A549 (cell line): Measurements from ENCODE around the gene GGCX. TPM values are rescaled to one million over a fixed set of nuclear protein-coding genes. Genes with fewer than 3 reads are reported as not detected.
A peak's percentile ranks its signal among the peaks of the same experiment; 100 is the strongest.

ENCODE experiments used
- ATAC-seq, 2 experiments: fragments of 200-7000 bp in 1 of 2; fragments of >200 bp in 1 of 2; cut with Nextera tagmentation in 1 of 2; cut with Tn5 transposase in 1 of 2; 3 replicates each; pipeline versions ENCODE4 v1.8.0 to v1.9.1; 2018 to 2020; ENCODE audit warnings: mild to moderate bottlenecking in 1 of 2, moderate library complexity in 1 of 2
- CTCF ChIA-PET: fragments of 300-600 bp; sonication (Branson Sonifier 250); formaldehyde crosslinking; extraction: SDS; loops from one replicate; lab custom pipeline; 2021; ENCODE audit warnings: antibody characterized with exemption, inconsistent platforms; lab: Yijun Ruan, JAX
- POLR2A ChIA-PET: fragments of 350-600 bp; formaldehyde crosslinking; extraction: SDS; loops from one replicate; lab custom pipeline; 2021; ENCODE audit warnings: antibody characterized with exemption, inconsistent platforms; lab: Yijun Ruan, JAX
- DNase-seq, 2 experiments: peaks; one replicate each; pipeline versions ENCODE4 v3.0.0 to v3.0.0-alpha.2; 2011 to 2016; ENCODE audit warnings: low read depth in 1 of 2, low spot score in 1 of 2
- FAIRE-seq: peaks from 2 replicates; lab custom pipeline; 2011; peaks lifted over from hg19 to GRCh38; lab: Jason Lieb, UNC
- H3K27ac ChIP-seq, 2 experiments: fragments of >200 bp; sonication (Bioruptor Twin); formaldehyde crosslinking; 3 replicates each; pipeline ENCODE4 v1.5.1; 2016 to 2017
- H3K4me1 ChIP-seq: fragments of >200 bp; sonication (Bioruptor Twin); formaldehyde crosslinking; 3 replicates; pipeline ENCODE4 v1.6.1; 2016
- H3K4me2 ChIP-seq: fragments of >200 bp; sonication (Bioruptor Twin); formaldehyde crosslinking; 3 replicates; pipeline ENCODE4 v1.6.1; 2016
- H3K4me3 ChIP-seq: fragments of >200 bp; sonication (Bioruptor Twin); formaldehyde crosslinking; 3 replicates; pipeline ENCODE4 v1.5.1; 2016
- H3K9me3 ChIP-seq: fragments of >200 bp; sonication (Bioruptor Twin); formaldehyde crosslinking; 3 replicates; pipeline ENCODE4 v1.6.1; 2016
- CBX2 ChIP-seq: fragments of 200-600 bp; sonication (generic); IDR thresholded peaks from 2 replicates; pipeline ENCODE4 v1.6.1; 2016; ENCODE audit warnings: low read depth, mild to moderate bottlenecking, borderline replicate concordance
- EHF ChIP-seq: fragments of 250-450 bp; sonication (Bioruptor Pico); IDR thresholded peaks from 2 replicates; pipeline ENCODE4 v1.5.0; 2020; ENCODE audit warnings: mild to moderate bottlenecking
- ELK1 ChIP-seq: fragments of 150-350 bp; IDR thresholded peaks from 2 replicates; pipeline ENCODE4 v1.6.1; 2014; ENCODE audit warnings: low read depth, mild to moderate bottlenecking, low read length
- ESRRA ChIP-seq: fragments of 150-350 bp; IDR thresholded peaks from 2 replicates; pipeline ENCODE4 v1.6.1; 2014; ENCODE audit warnings: mild to moderate bottlenecking, low read length, borderline replicate concordance
- FOSL2 ChIP-seq, 2 experiments: fragments of 450-650 bp in 1 of 2; fragments of >200 bp in 1 of 2; sonication (Bioruptor Twin) in 1 of 2; formaldehyde crosslinking; IDR thresholded peaks; 2 replicates each; pipeline versions ENCODE4 v1.5.0 to v1.6.1; 2016 to 2020; ENCODE audit warnings: mild to moderate bottlenecking in 1 of 2, moderate library complexity in 1 of 2
- GATA3 ChIP-seq: IDR thresholded peaks from 2 replicates; pipeline ENCODE4 v1.6.1; 2012; ENCODE audit warnings: borderline replicate concordance
- HMGXB4 ChIP-seq: fragments of 250-450 bp; sonication (Bioruptor Pico); IDR thresholded peaks from 2 replicates; pipeline ENCODE4 v1.5.0; 2021; ENCODE audit warnings: mild to moderate bottlenecking, moderate library complexity, borderline replicate concordance
- HOXA7 ChIP-seq: fragments of 250-450 bp; sonication (Bioruptor Pico); IDR thresholded peaks from 2 replicates; pipeline ENCODE4 v1.5.0; 2020; ENCODE audit warnings: mild to moderate bottlenecking, moderate library complexity
- JUNB ChIP-seq: fragments of >200 bp; sonication (Bioruptor Twin); formaldehyde crosslinking; IDR thresholded peaks from 2 replicates; pipeline ENCODE4 v1.6.1; 2016
- MAFK ChIP-seq: fragments of 450-650 bp; IDR thresholded peaks from 2 replicates; pipeline ENCODE4 v1.6.1; 2014; ENCODE audit not compliant: partially characterized antibody
- MAX ChIP-seq: IDR thresholded peaks from 2 replicates; pipeline ENCODE4 v1.6.1; 2012
- RCOR1 ChIP-seq: fragments of 150-350 bp; IDR thresholded peaks from 2 replicates; pipeline ENCODE4 v1.6.1; 2014; ENCODE audit warnings: antibody characterized with exemption, low read length, low read depth
- REST ChIP-seq: fragments of 200-600 bp; sonication (generic); IDR thresholded peaks from 2 replicates; pipeline ENCODE4 v1.6.1; 2016; ENCODE audit warnings: antibody characterized with exemption, mild to moderate bottlenecking, moderate library complexity
- SREBF2 ChIP-seq: fragments of 450-650 bp; IDR thresholded peaks from 2 replicates; pipeline ENCODE4 v1.6.1; 2014; ENCODE audit warnings: mild to moderate bottlenecking, moderate library complexity
- ZNF302 ChIP-seq: fragments of 250-450 bp; sonication (Bioruptor Pico); IDR thresholded peaks from 2 replicates; pipeline ENCODE4 v1.9.0; 2021; ENCODE audit warnings: inconsistent platforms, mild to moderate bottlenecking, moderate library complexity
- WGBS: methylation state at CpG from one replicate; pipeline ENCODE4 v1.1.6; 2017; ENCODE audit errors: missing lambda C conversion rate; 5-methylcytosine and 5-hydroxymethylcytosine counted together
- polyA plus RNA-seq, 4 experiments: library from polyadenylated mRNA; depleted of rRNA in 3 of 4; stranded (reverse); fragments of >200 nt; fragmentation: RNase III in 1 of 4; extraction: RNeasy Plus Mini Kit Qiagen cat#74134 plus additional on column Dnase treatment in 1 of 4; gene quantifications; 2 replicates in 3 of 4; 3 replicates in 1 of 4; pipeline ENCODE4 v1.2.3, GENCODE V29; 2011 to 2017

GGCX gene
- polyA plus RNA-seq, 2 of the 4 experiments (the other 2 are of a cell fraction) = 39.0 to 55.1 TPM

GRCh38 chr2:85525567-85525966 is 35.7 kb downstream of the GGCX start (continued):
- TF ChIP-seq ELK1 (no peak), ESRRA (no peak), CBX2 (no peak)

- no peak for FAIRE-seq
- DNase-seq = no peak
- H3K4me3 ChIP-seq = no peak overlapping the region
- ChIA-PET POLR2A (interaction anchor here (1.1 kb wide), 1 partner anchor 104 kb away, joined by 3 read pairs; no protein-coding TSS in a partner anchor), CTCF (interaction anchor here (0.6 to 15.1 kb wide), 5 partner anchors 10 to 197 kb away, joined by 3 to 145 read pairs (median 5); partner anchors contain the start of genes MAT2A and TGOLN2)
- no peak; a peak in 1 of 6 replicates for ATAC-seq
- H3K9me3 ChIP-seq = peaks cover 3% of the 10 kb centered on the region; the same call in 2 of the 3 replicates
- TF ChIP-seq ZNF302 (CRISPR knock-in tag) (no peak), HOXA7 (CRISPR knock-in tag) (no peak), HMGXB4 (CRISPR knock-in tag) (no peak), MAX (no peak), MAFK (no peak), RCOR1 (no peak), JUNB (no peak), EHF (no peak), SREBF2 (no peak)
- no peak overlapping the region for H3K4me2 ChIP-seq
- WGBS = 58% methylated on average over 5 of the region's 5 CpGs
- peak overlapping the region in 1 of 2 experiments; percentile 65; a peak in 3 of 6 replicates for H3K27ac ChIP-seq
- peaks cover 23% of the 10 kb centered on the region for H3K4me1 ChIP-seq
Measured at GRCh38 chr2:85525029-85525428, 36.3 kb downstream of the GGCX start.

GRCh38 chr2:85524336-85524908 is 36.9 kb downstream of the GGCX start:
- FAIRE-seq (no peak), ATAC-seq (peak; percentile 66 to 77; a peak in 5 of 6 replicates), DNase-seq (no peak)
- Histone ChIP-seq H3K4me2 (no peak overlapping the region), H3K4me1 (peaks cover 23% of the 10 kb centered on the region), H3K4me3 (no peak overlapping the region), H3K9me3 (no peaks in the 10 kb centered on the region), H3K27ac (peak overlapping the region; percentile 9 to 65; a peak in 4 of 6 replicates)
- 60% methylated on average over 8 of the region's 8 CpGs for WGBS
- TF ChIP-seq REST (peak; percentile 53; the same call in 1 of the 2 replicates), FOSL2 (IDR thresholded peaks at IDR 0.05) (no peak), FOSL2 (CRISPR knock-in tag; IDR thresholded peaks at IDR 0.05) (no peak), GATA3 (peak; percentile 37; the same call in 1 of the 2 replicates)
- POLR2A ChIA-PET = interaction anchor here (0.8 to 2.8 kb wide), 5 partner anchors 15 to 106 kb away, joined by 3 to 31 read pairs (median 3); partner anchors contain the start of genes MAT2A and SH2D6
- CTCF ChIA-PET = interaction anchor here (0.5 to 15.1 kb wide), 7 partner anchors 11 to 197 kb away, joined by 3 to 145 read pairs (median 5); partner anchors contain the start of genes MAT2A and TGOLN2
